Stimulated activated CD4-positive, alpha-beta T cell treated with anti-CD3 and anti-CD28 coated beads, Interleukin-2, amount 100 ng/mL, for 24 hours (primary cell): Measurements from ENCODE around the gene APOL1.
"Not testable (repeated sequence)": the region's sequence is repeated elsewhere in the genome, so short reads cannot be mapped to it uniquely, and the experiment has no call there.

Experiments used
- DNase-seq, 2 donors: peaks; one replicate each; pipeline ENCODE4 v3.0.0-alpha.2; 2020

The APOL1 gene, protein sequence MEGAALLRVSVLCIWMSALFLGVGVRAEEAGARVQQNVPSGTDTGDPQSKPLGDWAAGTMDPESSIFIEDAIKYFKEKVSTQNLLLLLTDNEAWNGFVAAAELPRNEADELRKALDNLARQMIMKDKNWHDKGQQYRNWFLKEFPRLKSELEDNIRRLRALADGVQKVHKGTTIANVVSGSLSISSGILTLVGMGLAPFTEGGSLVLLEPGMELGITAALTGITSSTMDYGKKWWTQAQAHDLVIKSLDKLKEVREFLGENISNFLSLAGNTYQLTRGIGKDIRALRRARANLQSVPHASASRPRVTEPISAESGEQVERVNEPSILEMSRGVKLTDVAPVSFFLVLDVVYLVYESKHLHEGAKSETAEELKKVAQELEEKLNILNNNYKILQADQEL

DNA sequence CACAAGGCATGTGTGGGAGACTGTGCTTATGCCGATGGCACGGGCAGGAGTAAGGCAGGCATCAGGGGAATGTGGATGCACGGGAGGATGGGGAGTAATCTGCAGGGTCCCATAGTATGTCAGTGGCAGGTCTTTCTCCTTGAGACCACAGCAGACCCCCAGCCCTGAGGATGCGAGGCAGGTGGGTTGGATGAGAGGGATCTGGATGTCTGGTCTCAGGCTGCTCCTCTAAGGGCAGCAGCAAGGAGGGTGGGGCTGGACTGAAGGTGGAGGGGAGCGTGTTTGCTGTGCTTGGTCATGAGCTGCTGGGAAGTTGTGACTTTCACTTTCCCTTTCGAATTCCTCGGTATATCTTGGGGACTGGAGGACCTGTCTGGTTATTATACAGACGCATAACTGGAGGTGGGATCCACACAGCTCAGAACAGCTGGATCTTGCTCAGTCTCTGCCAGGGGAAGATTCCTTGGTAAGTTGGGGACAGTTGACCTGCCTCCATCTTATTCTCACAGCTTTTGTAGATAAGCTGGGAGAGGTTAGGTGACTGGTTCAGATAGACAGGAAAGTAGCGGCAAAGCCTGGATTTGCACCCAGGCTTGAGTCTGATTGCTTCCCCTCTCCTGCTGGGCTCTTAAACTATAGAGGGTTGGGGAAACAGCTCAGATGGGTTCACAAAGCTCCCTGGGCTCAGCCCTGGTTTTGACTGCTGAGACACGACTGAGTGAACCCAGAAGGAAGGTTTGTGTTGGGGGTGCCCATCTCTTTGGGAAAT is at the start of gene APOL1:
Gene APOL1, plus strand, starts transcription at position 380 of the 769 bp plus-strand sequence. CDS start 1,823 bp downstream, outside the sequence.
- DNase-seq: peak; percentile 56

DNA sequence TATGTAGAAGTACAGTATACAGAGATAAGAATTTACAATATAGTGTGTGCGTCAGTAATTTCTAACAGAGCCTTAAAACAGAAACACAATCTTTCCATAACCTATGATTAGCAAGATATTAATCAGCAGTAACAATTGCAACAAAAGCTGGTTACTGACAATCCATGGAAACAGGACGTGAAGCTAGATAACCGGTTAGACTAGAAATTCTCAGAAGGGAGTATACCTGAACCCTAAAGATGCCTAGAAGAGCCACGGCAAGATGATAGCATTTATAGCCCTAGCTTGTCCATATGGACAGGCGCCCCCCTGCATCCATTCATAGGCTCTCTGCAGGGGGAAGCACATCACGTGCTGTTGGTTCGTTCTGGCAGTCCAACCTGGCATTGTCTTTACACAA is 49.5 kb upstream of the APOL1 start:
- DNase-seq: not testable (repeated sequence)

DNA sequence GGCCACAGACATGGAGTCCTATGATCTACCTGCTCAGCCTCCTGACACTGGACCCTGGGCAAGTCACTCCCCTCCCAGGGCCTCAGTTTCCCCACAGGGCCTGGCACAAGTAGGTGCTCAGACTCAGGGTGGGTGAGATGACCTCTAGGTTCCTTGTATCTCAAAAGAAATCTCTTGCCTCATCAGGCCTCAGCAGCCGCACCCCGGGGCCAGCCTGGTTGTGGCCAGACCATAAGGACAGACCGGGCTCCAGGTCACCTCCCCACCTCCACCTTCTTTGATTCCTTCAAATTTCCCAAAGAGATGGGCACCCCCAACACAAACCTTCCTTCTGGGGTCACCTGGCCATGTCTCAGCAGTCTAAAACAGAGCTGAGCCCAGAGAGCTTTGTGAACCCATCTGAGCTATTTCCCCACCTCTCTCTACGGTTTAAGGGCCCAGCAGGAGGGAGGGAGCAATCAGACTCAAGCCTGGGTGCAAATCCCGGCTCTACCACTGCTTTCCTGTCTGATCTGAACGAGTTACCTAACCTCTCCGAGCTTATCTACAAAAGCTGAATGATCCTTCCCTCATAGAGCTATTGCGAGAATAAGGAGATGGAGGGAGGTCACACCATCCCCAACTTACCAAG is 48.8 kb upstream of the APOL1 start:
- no peak for DNase-seq

DNA sequence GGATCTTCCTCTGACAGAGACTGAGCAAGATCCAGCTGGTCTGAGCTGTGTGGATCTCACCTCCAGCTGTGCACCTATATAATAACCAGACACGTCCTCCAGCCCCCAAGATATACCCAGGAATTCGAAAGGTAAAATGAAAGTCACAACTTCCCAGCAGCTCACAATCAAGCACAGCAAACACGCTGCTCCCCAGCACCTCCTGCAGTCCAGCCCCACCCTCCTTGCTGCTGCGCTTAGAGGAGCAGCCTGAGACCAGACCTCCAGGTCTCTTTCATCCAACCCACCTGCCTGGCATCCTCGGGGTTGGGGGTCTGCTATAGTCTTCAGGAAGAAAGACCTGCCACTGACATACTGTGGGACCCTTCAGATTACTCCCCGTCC is 48.3 kb upstream of the APOL1 start:
- DNase-seq: no peak

DNA sequence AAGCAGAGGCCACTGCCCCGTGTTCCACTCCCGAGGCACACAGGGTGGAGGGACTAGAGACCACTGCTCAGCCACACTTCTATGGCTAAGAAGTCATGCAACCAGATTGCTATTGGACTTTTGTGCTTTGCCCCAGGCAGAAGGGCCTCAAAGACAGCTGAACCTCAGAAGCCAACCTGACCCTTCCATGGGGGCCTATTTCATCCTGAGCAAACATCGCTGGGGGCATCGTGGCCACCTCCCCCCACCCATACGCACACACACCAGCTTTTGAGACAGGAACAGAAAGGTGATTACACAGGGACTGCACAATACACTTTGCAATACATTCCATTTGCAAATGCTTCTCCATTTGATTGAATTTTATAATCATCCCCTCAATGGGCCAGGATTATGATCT is 47.4 kb upstream of the APOL1 start:
- not testable (repeated sequence) for DNase-seq

DNA sequence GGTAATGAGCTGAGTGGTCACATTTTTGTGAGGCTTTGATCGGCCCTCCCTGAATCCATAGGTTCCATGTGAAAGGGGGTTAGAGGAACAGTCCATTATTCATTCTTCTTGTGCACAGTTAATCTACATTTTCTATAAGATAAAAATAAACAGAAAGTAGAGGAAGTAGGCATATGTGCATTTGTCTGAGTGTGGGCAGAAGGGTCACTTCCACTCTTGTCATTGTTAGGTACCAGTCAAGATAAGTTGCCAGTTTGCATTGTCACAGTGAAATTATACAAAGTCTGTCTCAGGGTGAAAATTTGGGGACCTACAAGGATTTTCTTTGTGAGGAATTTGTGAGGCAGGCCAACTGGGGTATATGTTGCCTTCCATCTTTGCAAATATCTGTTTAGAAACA is 46.7 kb upstream of the APOL1 start:
- no peak for DNase-seq

DNA sequence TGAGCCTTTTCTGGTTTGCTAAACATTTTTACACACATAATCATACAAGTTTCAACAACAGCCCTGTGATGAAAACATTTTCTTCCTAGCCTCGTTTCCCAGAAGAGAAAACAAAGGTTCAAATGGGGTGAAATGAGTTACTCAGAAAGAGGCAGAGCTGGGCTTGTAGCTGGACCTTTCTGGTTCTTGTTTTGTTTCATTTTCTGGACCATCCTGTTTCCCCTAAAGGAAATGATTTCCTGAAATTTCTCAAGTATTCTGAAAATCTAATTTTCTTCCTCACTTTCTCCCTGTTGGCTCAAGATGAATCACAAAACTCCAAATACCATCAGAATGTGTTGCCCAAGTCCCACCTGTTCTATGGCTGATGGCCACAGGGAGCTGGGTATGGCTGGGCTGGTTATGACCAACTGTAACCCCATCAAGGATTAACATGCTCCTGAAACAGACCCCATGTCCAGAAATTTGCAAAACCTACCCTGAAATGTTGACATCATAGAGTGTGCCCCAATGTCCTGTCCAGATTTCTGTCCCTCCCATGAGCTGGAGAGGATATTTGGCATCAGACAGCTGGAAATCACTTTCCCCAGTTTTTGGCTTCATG is 44.7 kb upstream of the APOL1 start:
- no peak for DNase-seq

DNA sequence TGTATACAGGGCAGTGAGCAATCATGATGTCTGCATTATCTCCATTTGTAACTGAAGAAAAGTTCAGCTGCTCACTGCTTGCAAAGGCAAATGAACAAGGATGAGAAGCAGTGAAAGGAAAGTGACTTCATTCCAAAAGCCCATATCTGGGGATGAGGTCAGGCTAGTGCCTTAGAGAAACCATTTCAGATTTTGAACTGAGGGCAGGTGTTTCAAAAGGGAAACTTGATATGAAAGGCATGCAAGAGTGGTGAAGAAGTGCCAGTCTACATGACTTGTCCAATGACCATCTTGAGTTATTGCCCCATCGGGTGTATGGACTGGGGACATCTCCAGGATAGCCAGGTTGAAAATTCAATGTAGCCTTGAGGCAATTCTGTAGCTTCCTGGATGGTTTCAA is 44.0 kb upstream of the APOL1 start:
- no peak for DNase-seq

DNA sequence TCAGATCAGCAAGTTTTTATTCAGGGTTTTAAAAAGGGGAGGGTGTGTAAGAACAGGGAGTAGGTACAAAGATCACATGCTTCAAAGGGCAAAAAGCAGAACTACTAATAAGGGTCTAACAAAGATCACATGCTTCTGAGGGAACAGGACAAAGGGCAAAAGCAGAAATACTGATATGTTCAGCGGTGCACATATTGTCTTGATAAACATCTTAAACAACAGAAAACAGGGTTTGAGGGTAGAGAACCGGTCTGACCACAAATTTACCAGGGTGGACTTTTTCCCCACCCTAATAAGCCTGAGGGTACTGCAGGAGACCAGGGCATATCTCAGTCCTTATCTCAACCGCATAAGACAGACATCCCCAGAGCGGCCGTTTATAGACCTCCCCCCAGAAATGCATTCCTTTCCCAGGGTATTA is 43.4 kb upstream of the APOL1 start:
- DNase-seq: not testable (repeated sequence)

DNA sequence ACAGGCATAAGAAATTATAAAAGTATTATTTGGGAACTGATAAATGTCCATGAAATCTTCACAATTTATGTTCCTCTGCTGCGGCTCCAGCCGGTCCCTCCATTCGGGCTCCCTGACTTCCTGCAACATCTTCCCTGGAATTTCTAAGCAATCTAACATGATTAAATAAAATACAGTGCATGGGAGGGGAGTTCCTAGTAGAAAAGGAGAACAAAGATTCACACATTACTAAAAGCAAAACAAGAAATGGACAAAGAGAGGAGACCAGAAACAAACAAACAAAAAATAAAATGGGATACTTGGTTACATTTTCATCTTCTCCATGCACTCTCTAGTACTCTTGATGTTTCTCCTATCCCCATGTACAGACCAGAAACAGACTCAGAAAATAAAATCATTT is 42.7 kb upstream of the APOL1 start:
- no peak for DNase-seq

DNA sequence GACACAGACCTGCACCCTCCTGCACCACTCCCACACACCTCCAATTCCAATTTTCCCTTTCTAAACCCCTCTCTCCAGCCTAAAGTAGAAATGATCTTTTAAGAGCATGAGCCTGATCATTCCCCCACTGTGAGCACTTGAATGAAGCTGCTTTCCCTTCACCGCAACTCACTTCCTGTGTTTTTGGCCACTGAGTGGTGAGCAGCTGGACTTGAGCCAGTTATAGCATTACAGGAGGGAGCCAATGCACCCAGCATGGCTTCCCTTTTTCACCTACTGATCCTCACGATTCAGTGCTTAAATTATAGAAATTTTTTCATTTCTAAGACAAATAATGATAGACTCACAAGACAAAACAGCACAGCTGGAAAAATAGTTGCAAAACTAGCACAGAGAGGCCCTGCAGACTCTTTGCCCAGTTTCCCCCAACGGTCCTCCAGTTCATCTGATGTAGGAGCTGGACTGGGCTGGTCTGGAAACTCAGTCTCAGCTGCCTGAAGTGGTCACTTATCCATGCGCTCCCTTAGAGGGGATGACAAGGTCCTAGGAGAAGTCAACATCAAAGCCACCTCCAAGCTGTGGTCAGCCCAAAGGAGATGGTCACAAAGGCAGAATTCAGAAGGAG is 41.6 kb upstream of the APOL1 start:
- DNase-seq: no peak

DNA sequence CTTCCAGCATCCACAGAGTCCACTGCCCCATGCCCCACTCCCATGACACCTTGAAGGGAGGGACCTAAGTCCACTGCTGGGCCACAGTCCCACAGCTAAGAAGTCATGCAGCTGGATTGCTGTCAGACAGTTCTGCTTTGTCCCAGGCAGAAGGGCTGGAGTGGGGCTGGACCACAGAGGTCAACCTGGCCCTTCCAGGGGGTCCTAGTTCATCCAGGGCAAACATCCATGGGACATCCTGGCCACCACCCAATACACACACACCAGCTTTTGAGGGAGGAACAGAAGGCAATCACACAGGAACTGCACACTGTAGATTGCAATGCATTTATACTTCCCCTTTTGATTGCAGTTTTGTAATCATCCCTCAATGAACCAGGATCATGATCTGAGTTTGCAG is 40.0 kb upstream of the APOL1 start:
- no peak for DNase-seq

DNA sequence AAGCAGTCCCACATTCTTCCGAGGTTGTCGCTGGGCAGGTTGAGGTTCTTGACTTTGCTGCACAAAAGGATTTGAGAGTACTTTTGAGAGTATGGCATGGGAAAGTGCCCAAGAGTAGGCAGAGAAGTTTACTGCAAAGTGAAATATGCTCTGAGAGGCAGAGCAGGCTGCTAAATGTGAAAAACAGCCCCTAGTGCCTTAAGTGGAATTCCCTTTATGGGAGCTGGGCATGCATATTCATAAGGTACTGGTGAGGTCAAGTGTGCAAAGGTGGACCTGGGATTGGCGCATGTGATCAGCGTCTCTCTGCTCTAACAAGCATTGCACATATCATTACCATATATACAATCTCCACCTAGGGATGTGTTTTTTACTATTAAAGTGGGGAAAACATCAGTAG is 39.3 kb upstream of the APOL1 start:
- no peak for DNase-seq

DNA sequence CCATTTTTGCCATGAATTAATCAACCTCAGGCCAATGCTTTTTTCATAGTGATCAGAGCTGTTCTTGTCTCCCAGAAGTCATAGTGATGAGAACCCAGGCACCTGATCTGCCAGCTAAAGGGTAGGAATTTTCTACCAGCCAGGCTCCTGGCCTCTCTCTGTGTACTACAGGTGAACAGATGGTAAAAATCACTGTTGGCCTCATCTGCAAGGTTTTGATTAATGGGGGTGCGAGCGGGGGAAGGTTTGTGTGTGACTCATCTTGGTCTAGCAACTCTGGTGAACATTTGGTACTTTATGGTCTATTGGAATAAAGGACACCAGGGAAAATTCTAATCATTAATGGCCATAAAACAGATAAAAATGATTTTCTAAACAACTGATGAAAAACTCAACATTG is 37.0 kb upstream of the APOL1 start:
- no peak for DNase-seq

DNA sequence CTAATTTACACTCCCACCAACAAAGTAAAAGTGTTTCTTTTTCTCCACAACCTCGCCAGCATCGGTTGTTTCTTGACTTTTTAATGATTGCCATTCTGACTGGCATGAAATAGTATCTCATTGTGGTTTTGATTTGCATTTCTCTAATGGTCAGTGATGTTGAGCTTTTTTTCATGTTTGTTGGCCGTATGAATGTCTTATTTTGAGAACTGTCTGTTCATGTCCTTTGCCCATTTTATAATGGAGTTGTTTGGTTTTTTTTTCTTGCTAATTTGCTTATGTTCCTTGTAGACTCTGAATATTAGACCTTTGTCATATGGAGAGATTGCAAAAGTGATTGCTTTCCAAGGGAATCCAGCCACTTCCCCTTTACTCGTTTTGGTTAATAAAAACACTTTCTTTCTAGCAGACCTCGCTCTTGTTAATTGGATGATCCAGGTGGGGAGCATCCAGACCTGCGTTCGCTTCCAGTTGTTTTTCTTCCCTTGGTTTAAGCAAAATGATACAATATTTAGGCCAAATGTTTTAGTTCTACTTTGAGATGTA is 34.2 kb upstream of the APOL1 start:
- no peak for DNase-seq

DNA sequence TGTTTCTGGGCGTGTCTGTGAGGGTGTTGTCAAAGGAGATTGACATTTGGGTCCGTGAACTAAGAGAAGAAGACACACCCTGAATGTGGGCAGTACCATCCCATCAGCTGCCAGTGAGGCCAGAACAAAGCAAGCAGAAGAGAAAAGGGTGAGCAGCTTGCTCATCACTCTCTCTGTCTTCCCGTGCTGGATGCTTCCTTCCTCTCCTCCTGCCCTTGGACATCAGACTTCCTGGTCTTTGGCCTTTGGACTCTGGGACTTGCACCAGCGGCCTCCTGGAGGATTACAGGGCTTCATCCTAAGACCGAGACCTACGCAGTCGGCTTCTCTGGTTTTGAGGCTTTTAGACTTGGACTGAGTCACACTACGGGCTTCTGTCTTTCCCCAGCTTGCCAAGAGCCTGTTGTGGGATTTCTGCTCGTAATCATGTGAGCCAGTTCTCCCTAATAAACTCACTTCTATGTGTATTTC is 32.4 kb upstream of the APOL1 start:
- no peak for DNase-seq

DNA sequence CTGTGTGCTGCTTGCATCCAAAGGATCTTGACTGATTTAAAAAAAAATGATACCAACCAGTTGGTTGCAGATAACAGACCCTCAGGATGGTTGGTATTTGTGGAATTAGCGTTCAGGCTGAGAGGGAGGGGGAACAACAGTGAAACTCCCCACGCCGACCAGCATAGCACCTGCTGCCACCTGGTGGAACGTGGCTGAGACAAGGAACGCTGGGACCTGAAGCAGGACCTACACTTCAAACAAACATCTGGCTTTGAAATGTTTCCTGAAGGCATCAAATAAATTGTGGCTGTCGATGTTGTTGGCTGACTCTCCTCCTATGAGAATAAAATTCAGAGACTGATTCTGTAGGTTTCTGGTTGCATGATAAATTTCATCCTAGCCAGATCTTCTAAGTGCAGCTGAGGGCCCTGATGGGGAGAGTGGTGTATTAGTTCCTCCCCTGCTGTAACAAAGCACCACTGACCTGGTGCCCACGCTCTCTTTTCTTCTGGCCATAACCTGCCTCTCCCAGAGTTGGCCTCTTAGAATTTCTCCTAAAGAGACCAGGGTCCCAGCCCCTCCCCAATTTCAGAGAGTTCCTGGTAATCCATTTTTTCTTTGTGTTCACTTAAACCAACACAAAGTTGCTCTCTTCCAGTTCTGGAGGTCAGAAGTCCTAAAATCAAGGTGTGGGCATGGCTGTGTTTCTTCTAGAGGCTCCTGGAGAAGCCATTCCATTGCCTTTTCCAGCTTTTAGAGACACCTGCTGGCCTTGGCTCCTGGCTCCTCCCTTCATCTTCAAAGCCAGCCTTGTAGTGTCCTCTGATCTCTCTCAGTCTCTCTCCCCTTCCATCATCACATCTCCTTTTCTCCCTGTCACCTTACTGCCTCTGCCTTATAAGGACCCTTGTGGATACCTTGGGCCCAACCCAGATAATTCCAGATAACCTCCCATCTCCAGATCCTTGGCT is 30.9 kb upstream of the APOL1 start:
- peak; percentile 52 to 61 for DNase-seq

DNA sequence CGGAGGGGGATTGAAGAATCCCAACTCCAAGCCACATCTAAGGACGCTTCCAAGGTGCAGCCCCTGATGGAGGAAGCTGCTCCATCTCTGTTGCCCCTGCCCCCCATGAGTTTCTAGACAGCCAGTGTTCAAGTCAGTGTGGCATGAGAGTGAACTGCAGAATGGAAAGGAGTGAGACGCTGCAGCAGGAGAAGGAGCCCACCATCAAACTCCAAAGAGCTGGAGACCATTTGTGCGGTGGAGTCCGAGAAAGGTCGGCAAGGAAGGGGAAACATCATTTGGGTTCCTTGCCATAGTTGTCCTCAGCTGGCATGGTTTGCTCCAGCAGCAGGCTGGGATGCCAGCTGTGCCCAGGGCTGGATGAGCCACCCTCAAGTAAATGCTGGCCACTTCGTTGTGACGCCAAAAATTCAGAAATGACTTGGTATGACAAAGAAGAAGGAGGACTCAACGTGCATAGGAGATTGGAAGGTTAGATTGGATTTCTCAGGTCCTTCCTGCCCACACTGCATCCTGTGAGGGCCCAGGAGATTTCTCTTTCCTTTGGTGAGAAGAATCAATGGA is 30.0 kb upstream of the APOL1 start:
- no peak for DNase-seq

DNA sequence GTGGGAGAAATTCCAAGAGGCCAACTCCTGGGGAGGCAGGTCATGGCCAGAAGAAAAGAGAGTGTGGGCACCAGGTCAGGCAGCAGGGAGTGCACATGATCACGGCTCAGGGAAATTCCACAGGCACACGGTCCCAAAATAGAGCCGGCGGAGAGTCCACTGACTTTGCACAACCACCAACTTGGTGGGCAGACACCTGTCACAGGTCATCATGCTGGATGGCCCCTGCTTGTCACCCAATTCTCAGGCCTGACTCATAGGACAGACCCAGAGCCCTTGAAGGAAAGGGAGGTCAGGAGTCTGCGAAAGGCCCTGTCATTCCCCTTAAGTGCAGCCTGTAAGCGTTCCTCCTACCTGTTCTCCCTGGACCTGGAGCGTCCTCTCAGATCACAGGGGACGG is 29.4 kb upstream of the APOL1 start:
- no peak for DNase-seq

DNA sequence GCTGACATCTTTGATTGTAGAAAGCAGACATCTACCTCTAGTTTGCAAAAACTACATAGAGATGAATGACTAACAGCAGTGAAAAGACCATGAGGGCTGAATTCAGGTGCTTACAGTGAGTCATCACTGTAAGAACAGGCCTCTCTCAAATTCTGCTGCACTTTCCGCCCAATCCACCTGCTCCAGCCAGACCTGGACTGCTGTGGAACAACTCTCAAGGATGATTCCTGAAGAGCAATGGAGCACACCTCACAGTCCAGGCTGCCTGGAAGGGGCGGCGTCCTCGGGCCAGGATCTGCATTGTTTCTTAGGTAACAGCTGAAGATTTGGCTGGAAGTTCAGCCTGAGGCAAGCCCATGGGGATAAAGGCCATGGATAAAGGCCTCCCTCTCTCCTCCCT is 28.7 kb upstream of the APOL1 start:
- no peak for DNase-seq
